ENCODE data around the gene NFE2.
A peak's percentile ranks its signal among the peaks of the same experiment; 100 is the strongest.

The NFE2 gene

GRCh38 chr12:54311051-54311450 is 10.2 kb upstream of the NFE2 start:
- DNase-seq (ENCODE audit: insufficient read length, low spot score) (no peak), FAIRE-seq (no peak)

- DNase-seq (ENCODE audit: insufficient read length, low spot score), result no peak
- FAIRE-seq, result no peak
These were observed 6.3 kb upstream of the NFE2 start for GRCh38 chr12:54306925-54307741.

DNA sequence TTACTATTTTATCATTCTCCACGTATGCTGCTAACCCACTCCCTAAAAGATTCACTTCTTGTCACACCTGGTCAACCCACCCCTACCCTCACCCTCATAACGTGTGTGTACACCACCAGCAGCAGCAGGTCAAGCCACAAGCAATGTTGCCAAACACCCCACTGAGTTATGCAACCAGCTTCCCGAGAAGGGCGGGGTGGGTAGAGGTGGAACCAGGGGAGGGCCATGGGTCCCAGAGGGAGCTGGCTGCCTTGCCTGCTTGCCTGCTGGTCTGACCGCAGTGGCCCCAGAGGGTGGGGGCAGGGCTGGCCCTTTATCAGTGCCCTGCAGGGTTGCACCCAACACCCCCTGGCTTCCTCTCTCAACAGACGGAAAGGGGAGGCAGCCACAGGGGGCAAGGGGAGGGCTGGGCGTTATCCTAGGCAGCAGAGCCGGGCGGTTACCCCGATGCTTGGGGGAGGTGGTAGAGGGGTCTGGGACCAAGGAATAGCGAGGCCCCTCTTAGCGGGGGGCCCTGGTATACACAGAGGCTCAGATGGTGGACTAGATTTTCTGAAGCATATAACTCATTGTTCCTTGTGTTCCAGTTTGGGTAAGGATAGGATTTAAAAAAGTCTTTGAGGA is 3.5 kb upstream of the NFE2 start:
- DNase-seq (ENCODE audit: insufficient read length, low spot score), result no peak
- no peak for FAIRE-seq

DNA sequence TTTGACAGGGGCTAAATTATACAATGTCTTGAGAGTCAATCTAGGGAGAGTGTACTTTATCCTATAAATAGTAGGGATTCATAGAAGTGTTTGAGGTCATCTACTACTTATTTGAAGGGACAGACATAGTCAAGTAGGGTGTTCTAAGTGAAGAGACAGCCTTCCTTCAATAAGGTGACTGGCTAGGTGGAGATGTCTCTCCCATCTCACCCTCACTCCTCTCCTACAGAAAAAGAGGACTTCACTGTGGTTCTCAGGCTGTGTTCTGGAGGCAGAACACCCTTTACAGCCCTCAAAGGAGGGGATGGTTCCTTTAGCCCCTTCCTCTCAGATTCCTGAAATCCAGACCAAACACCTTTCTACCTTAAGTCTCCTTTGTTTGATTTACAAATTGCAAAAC is 2.8 kb upstream of the NFE2 start:
- FAIRE-seq (no peak), DNase-seq (ENCODE audit: insufficient read length, low spot score) (no peak)

GRCh38 chr12:54301428-54302048 is 723 bp upstream of the NFE2 start:
- no peak for FAIRE-seq
- no peak for DNase-seq (ENCODE audit: insufficient read length, low spot score)

GRCh38 chr12:54300225-54300731 is 537 bp downstream of the NFE2 start:
- DNase-seq (ENCODE audit: insufficient read length, low spot score) (no peak), FAIRE-seq (no peak)

- DNase-seq (ENCODE audit: insufficient read length, low spot score), result no peak
- no peak for FAIRE-seq
These were observed 1.1 kb downstream of the NFE2 start for GRCh38 chr12:54299515-54300224.

DNA sequence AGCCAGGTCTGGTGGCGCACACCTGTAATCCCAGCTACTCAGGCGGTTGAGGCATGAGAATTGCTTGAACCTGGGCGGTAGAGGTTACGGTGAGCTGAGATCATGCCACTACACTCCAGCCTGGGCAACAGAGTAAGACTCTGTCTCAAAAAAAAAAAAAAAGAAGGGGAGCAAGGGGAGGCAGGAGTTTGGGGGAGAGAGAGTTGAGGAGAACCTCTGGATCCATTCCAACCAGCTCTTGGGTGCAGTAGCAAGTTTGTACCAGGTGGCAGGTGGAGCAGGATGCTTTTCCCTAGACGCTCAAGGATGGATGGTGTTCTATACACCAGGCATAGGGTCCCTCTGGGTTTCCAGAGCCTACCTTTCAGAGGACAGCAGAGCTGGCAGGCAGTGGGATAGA is 1.9 kb downstream of the NFE2 start:
- FAIRE-seq (no peak), DNase-seq (ENCODE audit: insufficient read length, low spot score) (no peak)

DNA sequence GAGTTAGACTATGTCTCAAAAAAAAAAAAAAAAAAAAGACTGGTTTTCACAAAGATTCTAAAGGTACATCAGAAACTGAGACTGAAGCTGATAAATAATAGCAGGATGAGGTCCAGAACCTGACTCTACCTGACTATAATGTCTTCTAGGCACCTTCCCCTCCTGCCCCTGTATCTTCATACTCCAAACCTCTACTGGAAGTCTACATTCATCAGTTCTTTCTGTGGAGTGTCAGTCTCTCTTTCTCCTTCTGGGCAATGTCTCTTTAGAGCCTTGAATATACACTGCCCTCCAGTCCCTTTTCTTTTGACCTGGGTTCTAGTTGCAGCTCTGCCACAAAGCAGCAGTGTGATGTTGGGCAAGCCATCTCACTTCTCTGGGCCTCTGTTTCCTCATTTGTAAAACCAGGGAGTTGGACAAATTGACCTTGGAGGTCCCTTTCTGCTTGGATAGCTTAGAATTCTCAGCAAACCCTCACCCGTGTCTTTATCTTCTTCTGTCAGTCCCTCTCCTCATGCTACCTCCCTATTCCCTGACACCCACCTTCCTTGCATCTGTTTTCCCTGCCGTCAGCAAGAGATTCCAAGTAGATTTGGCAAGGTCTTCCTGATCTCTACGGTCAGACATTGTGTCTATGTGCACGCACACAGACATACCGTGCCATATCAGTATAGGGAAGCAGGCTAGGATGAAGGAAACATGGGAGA is 4.3 kb downstream of the NFE2 start:
- DNase-seq (ENCODE audit: insufficient read length, low spot score) (no peak), FAIRE-seq (no peak)

DNA sequence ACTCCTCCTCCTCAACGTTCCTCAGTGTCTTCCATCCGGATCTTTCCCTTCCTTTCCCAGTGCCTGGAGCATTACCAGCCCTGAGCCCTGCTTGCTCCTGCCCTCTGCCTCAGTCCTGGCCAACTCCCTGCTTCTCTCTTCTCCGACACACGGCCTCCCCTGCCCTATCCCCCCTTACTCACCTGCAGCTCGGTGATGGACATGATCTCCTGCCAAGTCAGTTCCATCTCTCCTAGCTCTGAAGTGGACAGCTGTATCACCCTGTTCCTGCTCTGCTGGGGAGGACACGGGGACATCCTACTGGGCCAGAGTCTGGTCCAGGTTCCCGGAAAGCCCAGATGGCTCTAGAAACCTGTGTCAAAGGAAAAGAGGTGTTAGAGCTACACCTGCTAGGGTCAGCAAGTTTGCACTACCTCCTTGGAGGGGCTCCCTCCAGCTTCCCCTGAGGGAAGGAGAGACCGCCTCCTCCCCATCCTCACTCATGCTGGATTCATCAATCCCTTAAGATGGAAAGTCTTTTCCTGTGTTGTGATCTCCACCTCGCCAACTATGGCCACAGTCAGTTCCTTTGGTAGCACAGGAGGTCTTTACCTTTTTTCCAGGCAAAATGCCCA is 5.8 kb downstream of the NFE2 start:
- FAIRE-seq, result no peak
- DNase-seq (ENCODE audit: insufficient read length, low spot score), result no peak

DNA sequence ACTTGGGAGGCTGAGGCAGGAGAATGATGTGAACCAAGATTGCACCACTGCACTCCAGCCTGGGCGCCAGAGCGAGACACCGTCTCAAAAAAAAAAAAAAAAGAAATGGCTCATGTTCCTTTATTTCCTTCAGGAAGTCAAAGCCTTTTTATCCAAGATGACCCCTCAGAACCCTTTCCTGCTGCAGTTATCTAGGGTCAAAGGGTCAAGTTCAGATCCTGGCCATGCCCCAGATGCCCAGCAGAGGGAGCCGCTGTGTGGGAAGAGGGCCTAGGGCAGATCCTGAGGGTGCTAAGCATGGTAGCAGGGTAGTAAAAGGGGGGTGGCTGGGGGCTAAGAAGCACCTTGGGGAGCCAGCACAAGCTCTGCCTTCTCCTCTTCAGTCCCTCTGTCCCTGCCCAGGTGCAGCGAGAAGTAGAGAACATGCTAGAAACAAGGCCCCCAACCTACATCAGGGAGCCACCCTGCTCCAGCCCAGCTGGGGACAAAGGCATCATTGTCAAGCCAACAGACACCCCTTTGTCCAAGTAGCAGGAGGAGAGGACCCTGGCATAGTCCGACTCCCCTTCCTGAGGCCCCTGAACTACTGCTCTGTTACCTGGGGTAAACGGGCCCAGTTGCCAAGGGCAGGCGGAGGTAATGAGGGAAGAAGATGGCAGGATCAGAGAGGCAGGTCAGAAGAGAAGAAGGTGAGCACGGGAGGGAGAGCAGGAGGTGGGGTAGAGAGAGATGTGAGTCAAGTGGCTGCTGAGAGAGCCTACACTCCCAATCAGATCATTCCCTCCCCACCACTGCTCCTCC is 6.5 kb downstream of the NFE2 start:
- FAIRE-seq, result no peak
- peak; percentile 49 for DNase-seq (ENCODE audit: insufficient read length, low spot score)

- FAIRE-seq (no peak), DNase-seq (ENCODE audit: insufficient read length, low spot score) (no peak)
These were observed 7.9 kb downstream of the NFE2 start for GRCh38 chr12:54292931-54293241.

DNA sequence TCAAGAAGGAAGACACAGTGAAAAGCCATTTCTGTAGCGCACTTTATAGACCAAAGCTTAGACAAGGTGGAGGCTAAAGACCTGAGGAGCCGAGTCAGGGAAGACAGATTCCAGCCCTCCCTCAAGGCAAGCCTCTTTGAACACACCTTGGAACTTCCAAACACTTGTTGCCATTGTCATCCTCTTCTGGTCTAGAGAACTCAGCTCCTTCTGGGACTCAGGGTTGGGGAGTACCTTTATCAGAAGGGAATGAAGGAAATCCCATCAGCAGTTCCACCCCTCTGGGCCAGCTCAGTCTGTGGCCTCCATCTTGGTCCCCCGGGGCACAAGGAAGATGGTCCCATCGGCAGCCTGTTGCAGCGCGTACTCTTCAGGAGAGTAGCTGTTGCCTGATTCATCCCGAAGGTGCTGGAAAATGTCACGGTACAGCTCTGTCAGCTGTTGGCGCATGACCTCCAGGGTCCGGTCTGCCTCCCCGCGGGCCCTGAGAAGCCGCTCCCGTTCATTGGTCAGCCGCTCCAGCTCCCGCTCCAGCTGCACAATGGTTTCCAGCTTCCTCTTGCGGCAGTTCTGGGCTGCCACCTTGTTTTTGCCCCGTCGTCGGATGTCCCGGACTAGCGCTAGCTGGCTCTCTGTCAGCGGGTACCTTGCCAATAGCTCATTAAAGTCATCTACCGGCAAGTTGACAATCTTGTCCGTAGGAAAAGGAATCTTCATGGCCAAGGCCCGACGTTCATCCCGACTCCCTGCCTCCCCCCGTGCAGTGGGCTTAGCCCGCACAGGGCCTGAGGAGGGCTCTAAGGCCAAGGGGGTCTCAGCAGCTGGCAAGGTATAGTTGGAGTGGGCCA is 8.5 kb downstream of the NFE2 start:
- no peak for FAIRE-seq
- no peak for DNase-seq (ENCODE audit: insufficient read length, low spot score)

GRCh38 chr12:54287261-54288157 is 13.3 kb downstream of the NFE2 start:
- FAIRE-seq (no peak), DNase-seq (ENCODE audit: insufficient read length, low spot score) (no peak)

GRCh38 chr12:54286042-54287030 is 14.5 kb downstream of the NFE2 start:
- FAIRE-seq (no peak), DNase-seq (ENCODE audit: insufficient read length, low spot score) (no peak)
